Mesendoderm (in vitro differentiated cells): ENCODE data around the gene BICDL1.

Experiments
- DNase-seq: peaks from one replicate; pipeline ENCODE4 v3.0.0; 2013
- H2AK5ac ChIP-seq: 2 replicates; pipeline ENCODE4 v1.6.1; 2013; ENCODE audit warnings: low read length, inconsistent platforms
- H2BK120ac ChIP-seq: 2 replicates; pipeline ENCODE4 v1.6.1; 2013; ENCODE audit warnings: low read depth, mild to moderate bottlenecking, low read length, moderate library complexity, mixed read lengths
- H2BK15ac ChIP-seq: replicated peaks from 2 replicates; pipeline ENCODE4 v1.6.1; 2013; ENCODE audit warnings: low read depth, mild to moderate bottlenecking, moderate library complexity
- H2BK5ac ChIP-seq: 2 replicates; pipeline ENCODE4 v1.6.1; 2013; ENCODE audit warnings: low read length, inconsistent platforms
- H3K18ac ChIP-seq: 2 replicates; pipeline ENCODE4 v1.6.1; 2013; ENCODE audit warnings: mild to moderate bottlenecking, low read length, mixed read lengths
- H3K23ac ChIP-seq: one replicate; pipeline ENCODE4 v1.6.1; 2013; ENCODE audit warnings: low read length
- H3K27ac ChIP-seq: 2 replicates; pipeline ENCODE4 v1.5.1; 2013; ENCODE audit warnings: low read depth, mild to moderate bottlenecking, inconsistent platforms, low read length, moderate library complexity
- H3K27me3 ChIP-seq: 2 replicates; pipeline ENCODE4 v1.6.1; 2013; ENCODE audit warnings: low read length, control low read depth, mild to moderate bottlenecking, inconsistent platforms; ENCODE audit not compliant: insufficient read depth, poor library complexity
- H3K36me3 ChIP-seq: 2 replicates; pipeline ENCODE4 v1.6.1; 2013; ENCODE audit warnings: low read length, inconsistent platforms; ENCODE audit not compliant: control insufficient read depth, insufficient read depth
- H3K4ac ChIP-seq: one replicate; pipeline ENCODE4 v1.6.1; 2013; ENCODE audit warnings: low read depth, mild to moderate bottlenecking, low read length, moderate library complexity
- H3K4me1 ChIP-seq: 2 replicates; pipeline ENCODE4 v1.6.1; 2013; ENCODE audit warnings: low read depth, low read length, inconsistent platforms; ENCODE audit not compliant: control insufficient read depth
- H3K4me2 ChIP-seq: 2 replicates; pipeline ENCODE4 v1.6.1; 2013; ENCODE audit warnings: low read length
- H3K4me3 ChIP-seq: 2 replicates; pipeline ENCODE4 v1.5.1; 2013; ENCODE audit warnings: mild to moderate bottlenecking, low read length
- H3K56ac ChIP-seq: one replicate; pipeline ENCODE4 v1.6.1; 2013; ENCODE audit warnings: low read length
- H3K79me1 ChIP-seq: 2 replicates; pipeline ENCODE4 v1.6.1; 2013; ENCODE audit warnings: low read length, inconsistent platforms
- H3K79me2 ChIP-seq: 2 replicates; pipeline ENCODE4 v1.6.1; 2013; ENCODE audit warnings: mild to moderate bottlenecking, low read length; ENCODE audit not compliant: control insufficient read depth, insufficient read depth
- H3K9ac ChIP-seq: 2 replicates; pipeline ENCODE4 v1.6.1; 2013; ENCODE audit warnings: low read length, inconsistent platforms
- H4K5ac ChIP-seq: one replicate; pipeline ENCODE4 v1.6.1; 2013; ENCODE audit warnings: low read length
- H4K8ac ChIP-seq: one replicate; pipeline ENCODE4 v1.6.1; 2013; ENCODE audit warnings: low read depth, mild to moderate bottlenecking, control low read depth, low read length, moderate library complexity
- WGBS: extraction: QIAGEN DNeasy Blood & Tissue Kit; methylation state at CpG from one replicate; pipeline ENCODE4 v1.1.7; 2013; ENCODE audit warnings: low lambda C conversion rate, missing lambda C conversion rate; ENCODE audit not compliant: insufficient coverage; ENCODE audit errors: extremely low coverage; 5-methylcytosine and 5-hydroxymethylcytosine counted together

Gene BICDL1

GRCh38 chr12:120125029-120125428, 136.0 kb downstream of the BICDL1 start:
- no peak overlapping the region for H3K4me3 ChIP-seq
- H3K79me2 ChIP-seq, result no peaks in the 10 kb centered on the region
- H2BK120ac ChIP-seq, result no peak overlapping the region
- no peaks in the 10 kb centered on the region for H3K27me3 ChIP-seq
- peaks cover 15% of the 10 kb centered on the region for H3K36me3 ChIP-seq
- no peak overlapping the region for H4K5ac ChIP-seq
- no peak overlapping the region for H2BK15ac ChIP-seq
- no peaks in the 10 kb centered on the region for H3K4me1 ChIP-seq
- no peak for DNase-seq
- H3K9ac ChIP-seq, result no peak overlapping the region
- H3K4ac ChIP-seq, result no peak overlapping the region
- H3K56ac ChIP-seq, result no peak overlapping the region
- H4K8ac ChIP-seq, result no peak overlapping the region
- H3K18ac ChIP-seq, result no peak overlapping the region
- no peak overlapping the region for H3K27ac ChIP-seq
- no CpG with 5 or more reads among the region's 4 CpGs for WGBS
- H2BK5ac ChIP-seq, result no peak overlapping the region
- no peak overlapping the region for H3K23ac ChIP-seq
- no peaks in the 10 kb centered on the region for H3K79me1 ChIP-seq
- no peak overlapping the region for H3K4me2 ChIP-seq
- no peak overlapping the region for H2AK5ac ChIP-seq

DNA sequence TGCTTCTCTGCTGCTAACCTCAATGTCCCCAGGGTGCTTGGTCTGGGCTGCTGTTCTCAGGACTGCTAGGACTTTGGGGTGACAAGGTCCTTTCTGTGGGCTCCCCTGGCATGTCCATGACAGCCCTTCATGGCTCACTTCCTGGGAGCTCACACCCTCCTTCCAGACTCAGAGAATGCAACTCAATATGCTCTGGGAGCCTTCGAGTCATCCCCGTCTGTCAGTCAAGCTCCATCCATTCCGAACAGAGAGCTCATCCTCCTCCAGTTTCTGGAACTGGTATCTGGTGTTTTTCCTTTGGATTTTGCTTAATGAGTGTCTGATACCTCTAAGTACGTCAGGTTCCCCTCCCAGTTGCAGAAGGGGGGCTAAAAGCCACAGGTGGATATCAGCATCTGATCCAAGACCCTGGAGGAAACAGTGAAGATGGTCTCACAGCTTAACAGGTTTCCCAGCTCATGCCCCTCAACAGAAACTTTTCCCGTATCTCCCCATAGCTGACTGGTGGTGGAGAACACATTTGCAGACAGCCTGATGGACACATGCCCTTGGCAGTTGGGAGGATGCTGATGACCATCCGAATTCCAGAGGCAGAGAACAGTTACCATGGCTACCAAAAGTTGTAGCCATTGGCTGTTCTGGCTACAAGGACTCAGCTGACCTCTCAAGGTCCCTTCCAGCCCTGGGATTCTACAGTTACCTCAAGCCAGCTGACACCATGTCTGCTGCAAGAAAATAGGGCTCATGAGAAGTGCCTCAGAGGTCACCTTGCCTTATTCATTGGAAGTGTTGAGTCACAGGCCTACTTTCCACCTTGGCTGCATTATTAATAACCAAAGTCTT, 137.0 kb downstream of the BICDL1 start:
- Histone ChIP-seq H3K9ac (no peak overlapping the region), H3K4ac (no peak overlapping the region), H3K23ac (no peak overlapping the region), H3K27ac (no peak overlapping the region), H4K8ac (no peak overlapping the region), H2AK5ac (no peak overlapping the region), H3K79me2 (no peaks in the 10 kb centered on the region), H3K4me1 (no peaks in the 10 kb centered on the region), H2BK15ac (no peak overlapping the region), H3K4me2 (no peak overlapping the region), H3K18ac (no peak overlapping the region), H3K56ac (no peak overlapping the region), H2BK120ac (no peak overlapping the region), H4K5ac (no peak overlapping the region), H3K4me3 (no peak overlapping the region), H3K79me1 (no peaks in the 10 kb centered on the region), H2BK5ac (no peak overlapping the region), H3K36me3 (peaks cover 18% of the 10 kb centered on the region), H3K27me3 (no peaks in the 10 kb centered on the region)
- DNase-seq, result peak; percentile 42
- WGBS, result no CpG with 5 or more reads among the region's 6 CpGs

- WGBS, result no CpG with 5 or more reads among the region's 2 CpGs
- H3K36me3 ChIP-seq, result peaks cover 22% of the 10 kb centered on the region
- no peak overlapping the region for H2BK120ac ChIP-seq
- H3K4me1 ChIP-seq, result no peaks in the 10 kb centered on the region
- no peak overlapping the region for H2BK15ac ChIP-seq
- H3K4ac ChIP-seq, result no peak overlapping the region
- H3K4me3 ChIP-seq, result no peak overlapping the region
- H2AK5ac ChIP-seq, result no peak overlapping the region
- no peak for DNase-seq
- H3K56ac ChIP-seq, result no peak overlapping the region
- H3K79me1 ChIP-seq, result no peaks in the 10 kb centered on the region
- H3K9ac ChIP-seq, result no peak overlapping the region
- no peak overlapping the region for H3K18ac ChIP-seq
- no peak overlapping the region for H2BK5ac ChIP-seq
- no peaks in the 10 kb centered on the region for H3K27me3 ChIP-seq
- H3K79me2 ChIP-seq, result no peaks in the 10 kb centered on the region
- H4K8ac ChIP-seq, result no peak overlapping the region
- H3K4me2 ChIP-seq, result no peak overlapping the region
- H3K23ac ChIP-seq, result no peak overlapping the region
- H3K27ac ChIP-seq, result no peak overlapping the region
- no peak overlapping the region for H4K5ac ChIP-seq
These were observed 137.6 kb downstream of the BICDL1 start for GRCh38 chr12:120126635-120127005.

DNA sequence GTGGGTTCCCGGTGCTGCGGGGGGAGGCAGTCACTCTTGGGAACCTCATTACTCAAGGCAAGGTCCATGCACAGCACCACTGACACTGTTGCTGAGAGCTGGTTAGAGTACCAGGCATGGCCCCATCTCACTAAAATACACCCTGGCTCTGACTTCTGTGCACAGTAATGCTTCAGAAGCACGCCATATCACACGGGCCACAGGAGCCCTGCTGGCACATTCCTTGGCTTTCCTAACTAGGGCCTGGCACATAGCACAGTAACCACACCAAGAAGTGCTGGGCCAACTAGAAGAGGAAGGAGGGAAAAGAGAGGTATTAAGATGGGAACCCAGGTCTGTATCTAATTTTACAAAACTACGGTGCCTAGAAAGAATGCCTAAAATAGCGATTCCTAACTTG, 141.0 kb downstream of the BICDL1 start:
- no peak overlapping the region for H3K4me2 ChIP-seq
- no peak overlapping the region for H4K5ac ChIP-seq
- no peak overlapping the region for H3K23ac ChIP-seq
- no peak for DNase-seq
- no peak overlapping the region for H3K4ac ChIP-seq
- H3K56ac ChIP-seq, result no peak overlapping the region
- no peaks in the 10 kb centered on the region for H3K27me3 ChIP-seq
- no peaks in the 10 kb centered on the region for H3K79me2 ChIP-seq
- H2BK120ac ChIP-seq, result no peak overlapping the region
- no peak overlapping the region for H4K8ac ChIP-seq
- no peak overlapping the region for H3K9ac ChIP-seq
- no peaks in the 10 kb centered on the region for H3K79me1 ChIP-seq
- H3K18ac ChIP-seq, result no peak overlapping the region
- no peak overlapping the region for H2BK5ac ChIP-seq
- no peak overlapping the region for H2AK5ac ChIP-seq
- H3K27ac ChIP-seq, result no peak overlapping the region
- no peaks in the 10 kb centered on the region for H3K4me1 ChIP-seq
- H3K4me3 ChIP-seq, result no peak overlapping the region
- no CpG with 5 or more reads among the region's 6 CpGs for WGBS
- no peak overlapping the region for H2BK15ac ChIP-seq
- peaks cover 43% of the 10 kb centered on the region for H3K36me3 ChIP-seq

DNA sequence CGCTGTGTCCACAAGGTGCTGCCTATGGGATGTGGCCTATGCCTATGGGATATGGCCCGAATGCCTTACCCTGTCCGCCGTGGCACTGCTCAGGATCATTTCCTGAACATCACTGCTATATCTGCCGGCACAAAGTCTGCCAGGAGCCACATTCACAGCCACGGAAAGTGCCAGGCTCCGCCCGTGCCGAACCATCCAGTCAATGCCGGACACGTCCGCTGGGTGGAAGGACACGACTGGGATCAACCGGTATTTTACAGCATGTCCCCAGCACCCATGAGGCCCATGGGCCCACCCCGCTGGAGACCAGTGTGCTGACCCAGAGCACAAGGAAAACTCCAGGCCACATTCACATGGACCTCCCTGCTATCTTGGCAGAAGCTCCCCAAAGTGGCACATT, 142.1 kb downstream of the BICDL1 start:
- WGBS, result no CpG with 5 or more reads among the region's 15 CpGs

More for the DNA sequence above, 142.1 kb downstream of the BICDL1 start:
- no peak for DNase-seq
- no peak overlapping the region for H3K27ac ChIP-seq
- H3K56ac ChIP-seq, result no peak overlapping the region
- no peak overlapping the region for H2BK120ac ChIP-seq
- H2AK5ac ChIP-seq, result no peak overlapping the region
- H3K4me2 ChIP-seq, result no peak overlapping the region
- H3K79me2 ChIP-seq, result no peaks in the 10 kb centered on the region
- H3K4me3 ChIP-seq, result no peak overlapping the region
- no peak overlapping the region for H3K9ac ChIP-seq
- no peaks in the 10 kb centered on the region for H3K27me3 ChIP-seq
- H2BK15ac ChIP-seq, result no peak overlapping the region
- H4K8ac ChIP-seq, result no peak overlapping the region
- H3K23ac ChIP-seq, result no peak overlapping the region
- H3K4me1 ChIP-seq, result no peaks in the 10 kb centered on the region
- no peaks in the 10 kb centered on the region for H3K79me1 ChIP-seq
- peaks cover 45% of the 10 kb centered on the region for H3K36me3 ChIP-seq
- no peak overlapping the region for H3K4ac ChIP-seq
- H4K5ac ChIP-seq, result no peak overlapping the region
- no peak overlapping the region for H3K18ac ChIP-seq
- H2BK5ac ChIP-seq, result no peak overlapping the region
